PFSK-1 (cell line): ENCODE data around the gene ZKSCAN2.

ENCODE experiments used
- FOXP2 ChIP-seq: optimal IDR thresholded peaks from 2 replicates; pipeline ENCODE3; 2011; ENCODE audit warnings: borderline replicate concordance, control low read depth, inconsistent platforms; ENCODE audit not compliant: insufficient read depth; ENCODE audit errors: extremely low read length, extremely low read depth
- POLR2AphosphoS5 ChIP-seq: IDR thresholded peaks from 2 replicates; pipeline ENCODE4 v1.6.1; 2012; ENCODE audit warnings: low read depth, mild to moderate bottlenecking, control low read depth, low read length, moderate library complexity
- REST ChIP-seq, 2 experiments: IDR thresholded peaks; 2 replicates each; pipeline versions ENCODE4 v1.6.1 to v1.8.0; 2011 to 2012; ENCODE audit warnings: low read depth in 2 of 2, low read length in 2 of 2, control low read depth in 1 of 2, inconsistent platforms in 1 of 2, mild to moderate bottlenecking in 1 of 2, moderate library complexity in 1 of 2; ENCODE audit not compliant: insufficient read depth in 1 of 2
- SIN3A ChIP-seq: IDR thresholded peaks from 2 replicates; pipeline ENCODE4 v1.6.1; 2012; ENCODE audit warnings: mild to moderate bottlenecking, low read length, moderate library complexity, borderline replicate concordance; ENCODE audit not compliant: insufficient read depth
- TAF1 ChIP-seq: IDR thresholded peaks from 2 replicates; pipeline ENCODE4 v1.6.1; 2012; ENCODE audit warnings: low read length, control low read depth, borderline replicate concordance; ENCODE audit not compliant: insufficient read depth

Gene ZKSCAN2

GRCh38 chr16:25289466-25289865 is 31.8 kb upstream of the ZKSCAN2 start:
- no peak for TF ChIP-seq REST (IDR thresholded peaks at IDR 0.05; ENCODE audit: insufficient read depth in 1 of 2, low read depth in 2 of 2, low read length in 2 of 2)
- TF ChIP-seq SIN3A = no peak
- TF ChIP-seq POLR2AphosphoS5 = no peak
- TF ChIP-seq FOXP2 = no peak
- TF ChIP-seq TAF1 = no peak

DNA sequence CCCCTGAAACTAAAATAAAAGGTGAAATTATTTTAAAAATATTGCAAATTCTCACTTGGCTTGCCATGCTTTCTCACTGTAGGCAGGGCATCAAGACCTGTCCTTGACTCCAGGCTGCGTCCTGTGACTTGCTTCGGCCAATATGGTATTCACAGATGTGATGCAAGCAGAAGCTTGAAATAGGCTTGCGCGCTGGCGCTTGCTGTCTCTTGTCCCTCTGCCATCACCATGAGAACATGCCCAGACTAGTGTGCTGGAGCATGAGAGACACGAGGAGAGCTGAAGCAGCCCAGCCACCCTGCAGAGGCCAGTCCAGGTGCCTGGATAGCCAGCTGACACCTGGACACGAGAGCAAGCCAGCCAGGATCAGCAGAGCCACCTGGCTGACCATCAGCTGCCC is 21.8 kb upstream of the ZKSCAN2 start:
- TF ChIP-seq TAF1 (no peak), POLR2AphosphoS5 (no peak), FOXP2 (no peak), SIN3A (no peak), REST (IDR thresholded peaks at IDR 0.05; ENCODE audit: insufficient read depth in 1 of 2, low read depth in 2 of 2, low read length in 2 of 2) (no peak)

DNA sequence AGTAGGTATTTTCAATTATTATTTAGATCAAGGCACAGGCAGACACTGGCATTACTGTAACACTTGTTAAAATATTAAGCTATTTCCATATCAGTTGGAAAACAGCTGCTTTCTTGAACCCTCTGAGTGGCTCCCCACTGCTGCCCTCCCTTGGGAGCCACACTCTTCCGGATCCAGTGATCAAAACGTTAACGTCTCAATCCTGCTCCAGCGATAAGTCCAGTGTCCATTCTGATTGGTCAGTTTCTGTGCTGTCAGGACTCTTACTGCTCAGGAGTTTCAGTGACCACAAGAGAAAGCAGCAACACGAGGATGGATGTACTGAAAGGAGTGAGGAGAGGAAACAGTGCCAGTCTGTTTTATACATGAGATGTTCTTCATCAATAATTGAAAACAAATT is 13.8 kb upstream of the ZKSCAN2 start:
- TF ChIP-seq POLR2AphosphoS5 (no peak), REST (IDR thresholded peaks at IDR 0.05; ENCODE audit: insufficient read depth in 1 of 2, low read depth in 2 of 2, low read length in 2 of 2) (no peak), FOXP2 (no peak), TAF1 (no peak), SIN3A (no peak)

DNA sequence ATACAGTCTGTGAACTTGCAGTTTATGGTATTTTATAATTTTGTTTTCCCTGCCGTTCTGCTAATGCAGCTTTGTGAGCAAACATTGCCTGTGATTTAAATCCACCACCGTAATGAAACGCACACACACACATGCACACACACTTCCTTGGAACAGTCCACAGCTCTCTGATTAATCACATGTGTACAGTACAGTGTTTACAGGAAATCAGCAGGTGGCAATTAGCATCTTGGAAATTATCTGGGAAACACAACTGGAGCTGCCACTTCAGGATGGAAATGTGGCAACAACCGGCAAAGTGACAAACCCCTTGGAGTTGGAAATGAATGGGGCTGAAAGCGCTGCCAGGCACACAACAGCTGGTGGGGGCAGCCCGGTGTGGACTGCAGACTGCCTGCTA is 12.9 kb upstream of the ZKSCAN2 start:
- TF ChIP-seq TAF1 (no peak), FOXP2 (peak; percentile 77)

- TF ChIP-seq TAF1 (no peak), SIN3A (no peak), REST (IDR thresholded peaks at IDR 0.05; ENCODE audit: insufficient read depth in 1 of 2, low read depth in 2 of 2, low read length in 2 of 2) (no peak), POLR2AphosphoS5 (no peak), FOXP2 (no peak)
These were observed 12.2 kb upstream of the ZKSCAN2 start for GRCh38 chr16:25269879-25270278.
